Cortex of kidney (tissue), 1 donor: Measurements from ENCODE around the gene SETDB1.
"Not testable (repeated sequence)": the region's sequence is repeated elsewhere in the genome, so short reads cannot be mapped to it uniquely, and the experiment has no call there.

Experiments used
- DNase-seq: peaks from one replicate; lab custom pipeline; 2025; lab: John Stamatoyannopoulos, UW

The SETDB1 gene

GRCh38 chr1:150926097-150926741 is at the start of gene SETDB1:
Gene SETDB1, plus strand, starts transcription at chr1:150926363. Its CDS starts 1,352 bp downstream, at chr1:150927715.
- peak; percentile 27 for DNase-seq

DNA sequence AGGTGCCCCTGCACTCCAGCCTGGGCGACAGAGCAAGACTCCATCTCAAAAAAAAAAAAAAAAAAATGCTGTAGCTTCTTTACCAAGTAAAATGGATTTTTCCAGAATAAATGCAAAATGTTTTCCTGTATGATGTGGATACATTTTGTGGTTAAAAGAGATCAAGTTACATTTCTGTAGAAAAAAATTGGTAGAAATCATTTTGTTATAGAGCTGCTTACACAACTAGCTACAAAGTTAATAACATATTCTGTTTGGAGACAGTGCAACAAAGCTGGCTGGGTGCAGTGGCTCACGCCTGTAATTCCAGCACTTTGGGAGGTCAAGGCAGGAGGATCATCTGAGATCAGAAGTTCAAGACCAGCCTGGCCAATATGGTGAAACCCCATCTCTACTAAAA is 47.2 kb upstream of the SETDB1 start:
- DNase-seq, result not testable (repeated sequence)

DNA sequence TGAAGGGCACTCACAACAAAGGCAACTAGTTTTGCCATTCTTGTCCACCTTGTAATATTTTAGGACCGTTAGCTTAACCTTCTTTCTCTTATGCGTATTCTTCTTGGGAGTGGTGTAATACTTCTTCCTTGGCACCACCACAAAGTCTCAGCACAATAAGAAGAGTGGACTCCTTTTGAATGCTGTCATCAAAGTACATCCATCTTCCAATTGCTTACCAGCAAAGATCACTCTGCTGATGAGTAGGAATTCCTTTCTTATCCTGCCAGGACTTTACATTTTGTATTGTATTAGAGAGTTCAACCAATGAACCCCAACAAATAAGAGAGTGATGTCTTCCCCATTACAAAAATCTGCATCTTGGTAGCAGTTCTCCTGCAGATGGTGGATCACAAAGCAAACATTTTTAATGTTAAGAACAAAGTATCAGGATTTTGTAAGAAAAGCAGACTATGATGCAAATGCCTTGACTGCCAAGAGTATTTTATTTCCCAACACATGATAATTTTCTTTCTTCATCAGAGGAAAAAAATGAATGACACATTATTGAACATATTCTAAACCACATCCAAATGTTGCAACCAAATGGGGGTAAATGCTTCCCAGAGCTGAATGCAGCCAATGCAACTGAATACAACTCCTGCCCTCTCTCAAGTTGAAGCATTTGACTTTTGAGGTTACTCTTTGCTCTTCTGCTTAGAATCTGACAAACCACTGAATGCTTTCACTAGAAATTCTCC is 44.7 kb upstream of the SETDB1 start:
- DNase-seq, result no peak

- DNase-seq, result not testable (repeated sequence)
These were observed 43.0 kb upstream of the SETDB1 start for GRCh38 chr1:150883121-150883520.

GRCh38 chr1:150887018-150887417 is 39.1 kb upstream of the SETDB1 start, which contains the start of gene CTXND2:
Gene CTXND2, plus strand, starts transcription at chr1:150887136. Its CDS starts 25,179 bp downstream, at chr1:150912315.
- no peak for DNase-seq

DNA sequence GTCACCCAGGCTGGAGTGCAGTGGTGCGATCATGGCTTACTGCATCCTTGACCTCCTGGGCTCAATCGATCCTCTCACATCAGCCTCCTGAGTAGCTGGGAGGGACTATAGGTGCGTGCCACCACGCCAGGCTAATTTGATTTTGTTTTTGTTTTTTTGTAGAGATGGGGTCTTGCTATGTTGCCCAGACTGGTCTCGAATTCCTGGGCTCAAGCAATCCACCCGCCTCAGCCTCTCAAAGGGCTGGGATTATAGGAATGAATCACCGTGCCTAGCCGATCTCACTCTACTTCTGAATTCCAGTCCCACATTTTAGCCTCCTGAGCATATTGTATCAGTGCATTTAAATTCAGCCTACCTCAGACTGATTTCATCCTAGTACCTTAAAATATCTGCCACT is 37.4 kb upstream of the SETDB1 start:
- DNase-seq, result no peak

- no peak for DNase-seq
These were observed 36.1 kb upstream of the SETDB1 start for GRCh38 chr1:150890033-150890416.

- DNase-seq, result no peak
These were observed 32.7 kb upstream of the SETDB1 start for GRCh38 chr1:150893336-150893913.

DNA sequence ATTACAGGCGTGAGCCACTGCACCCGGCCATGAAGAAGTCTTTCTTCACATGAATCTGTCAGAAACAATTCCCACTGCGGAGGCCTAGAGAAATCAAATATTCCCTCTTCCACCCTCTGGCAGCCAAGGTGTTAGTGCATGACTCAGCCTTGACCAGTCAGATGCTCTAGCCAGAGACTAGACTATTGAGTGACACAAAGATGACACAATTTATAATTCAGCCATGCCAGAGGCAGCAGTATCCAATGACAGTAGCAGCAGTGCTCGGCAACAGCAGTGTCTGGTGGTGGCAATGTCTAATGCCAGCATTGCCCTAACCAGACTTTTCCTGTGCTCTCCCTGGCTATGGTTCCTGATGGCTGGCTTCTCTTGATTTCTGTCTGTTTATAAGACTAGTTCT is 30.5 kb upstream of the SETDB1 start:
- DNase-seq, result no peak

DNA sequence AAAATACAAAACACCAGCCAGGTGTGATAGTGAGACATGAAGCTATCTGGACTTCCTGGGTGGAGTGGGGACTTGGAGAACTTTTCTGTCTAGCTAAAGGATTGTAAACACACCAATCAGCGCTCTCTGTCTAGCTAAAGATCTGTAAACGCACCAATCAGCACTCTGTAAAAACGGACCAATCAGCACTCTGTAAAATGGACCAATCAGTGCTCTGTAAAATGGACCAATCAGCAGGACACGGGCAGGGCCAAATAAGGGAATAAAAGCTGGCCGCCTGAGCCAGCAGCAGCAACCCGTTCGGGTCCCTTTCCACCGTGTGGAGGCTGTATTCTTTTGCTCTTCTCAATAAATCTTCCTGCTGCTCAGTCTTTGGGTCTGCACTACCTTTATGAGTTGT is 26.4 kb upstream of the SETDB1 start:
- DNase-seq, result not testable (repeated sequence)

DNA sequence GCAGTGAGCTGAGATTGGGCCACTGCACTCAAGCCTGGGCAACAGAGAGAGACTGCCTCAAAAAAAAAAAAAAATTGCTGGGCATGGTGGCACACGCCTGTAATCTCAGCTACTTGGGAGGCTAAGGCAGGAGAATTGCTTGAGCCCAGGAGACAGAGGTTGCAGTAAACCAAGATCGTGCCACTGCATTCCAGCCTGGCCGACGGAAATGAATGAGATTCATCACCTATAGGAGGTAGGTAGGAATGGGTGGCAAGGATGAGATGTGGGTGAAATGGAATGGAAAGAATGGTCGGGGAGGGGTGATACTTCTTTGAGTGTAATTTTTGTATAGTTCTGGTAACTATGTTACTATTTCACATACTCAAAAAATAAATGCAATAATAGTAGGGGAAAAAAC is 23.8 kb upstream of the SETDB1 start:
- DNase-seq, result no peak

GRCh38 chr1:150902751-150903150 is 23.4 kb upstream of the SETDB1 start:
- no peak for DNase-seq

GRCh38 chr1:150905301-150905700 is 20.9 kb upstream of the SETDB1 start:
- no peak for DNase-seq

GRCh38 chr1:150906329-150906728 is 19.8 kb upstream of the SETDB1 start:
- DNase-seq, result no peak

- no peak for DNase-seq
These were observed 19.4 kb upstream of the SETDB1 start for GRCh38 chr1:150906813-150907212.

- DNase-seq, result no peak
These were observed 16.5 kb upstream of the SETDB1 start for GRCh38 chr1:150909585-150910180.

DNA sequence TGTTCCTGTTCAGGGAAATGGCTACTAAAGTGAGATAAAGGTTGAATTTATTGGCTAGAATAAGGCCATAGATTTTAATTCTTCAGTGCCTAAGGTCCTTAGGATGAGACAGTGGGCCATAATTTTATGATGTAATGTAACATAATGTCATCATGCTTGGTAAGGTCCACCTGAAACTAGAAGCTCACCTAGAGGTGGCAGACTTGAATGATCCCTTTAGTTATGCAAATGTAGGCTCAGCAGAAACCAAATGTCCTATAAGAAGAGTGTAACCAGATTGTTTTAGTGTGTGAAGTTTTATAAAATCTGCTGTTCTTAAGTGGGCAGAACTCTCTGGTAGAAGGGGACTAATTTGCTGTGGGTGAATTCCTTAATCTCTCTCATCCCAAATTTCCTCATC is 13.5 kb upstream of the SETDB1 start:
- no peak for DNase-seq

DNA sequence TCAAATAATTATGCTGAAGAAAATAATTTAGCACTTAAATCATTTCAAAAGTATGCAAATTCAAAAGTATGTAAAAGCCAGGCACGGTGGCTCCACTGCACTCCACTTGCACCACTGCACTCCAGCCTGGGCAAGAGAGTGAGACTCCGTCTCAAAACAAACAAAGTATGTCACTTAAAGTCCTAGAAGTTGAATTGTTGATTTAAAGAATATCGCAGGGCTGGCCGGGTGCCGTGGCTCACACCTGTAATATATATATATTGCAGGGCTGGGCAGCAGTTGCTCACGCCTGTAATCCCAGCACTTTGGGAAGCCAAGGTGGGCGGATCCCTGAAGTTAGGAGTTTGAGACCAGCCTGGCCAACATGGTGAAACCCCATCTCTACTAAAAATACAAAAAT is 8.8 kb upstream of the SETDB1 start:
- DNase-seq, result no peak

- DNase-seq, result no peak
These were observed 3.6 kb upstream of the SETDB1 start for GRCh38 chr1:150922519-150922975.

DNA sequence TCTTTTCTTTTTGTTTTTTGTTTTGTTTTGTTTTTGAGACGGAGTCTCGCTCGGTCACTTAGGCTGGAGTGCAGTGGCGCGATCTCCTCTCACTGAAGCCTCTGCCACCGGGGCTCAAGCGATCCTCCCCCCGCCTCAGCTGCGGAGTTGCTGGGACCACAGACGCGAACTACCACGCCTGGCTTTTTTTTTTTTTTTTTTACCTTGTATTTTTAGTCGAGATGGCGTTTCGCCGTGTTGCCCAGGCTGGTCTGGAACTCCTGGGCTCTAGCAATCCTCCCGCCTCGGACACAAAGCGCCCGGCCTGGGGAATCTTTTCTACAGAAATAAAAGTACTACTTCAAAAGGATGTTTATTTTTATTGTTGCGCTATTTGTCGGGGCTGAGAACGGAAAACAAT is 1.1 kb upstream of the SETDB1 start:
- no peak for DNase-seq

- DNase-seq, result no peak
These were observed 1.5 kb downstream of the SETDB1 start for GRCh38 chr1:150927624-150928023.

DNA sequence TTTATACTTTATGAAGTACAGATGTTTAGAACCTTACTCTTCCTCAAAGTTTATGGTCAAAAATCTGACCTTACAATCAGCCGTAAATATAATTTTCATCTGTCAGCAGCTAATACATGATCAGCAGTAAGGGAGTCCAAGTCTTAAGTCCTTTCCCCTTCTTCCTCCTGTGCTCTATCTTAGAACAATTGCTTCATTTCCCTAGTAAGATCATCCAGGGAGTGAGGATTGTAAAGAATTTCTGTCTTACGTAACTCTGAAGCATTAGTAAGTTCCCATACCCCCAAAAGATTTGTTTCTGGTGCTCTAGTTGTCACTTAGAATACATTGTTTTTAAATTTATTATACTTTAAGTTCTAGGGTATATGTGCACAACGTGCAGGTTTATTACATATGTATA is 2.1 kb downstream of the SETDB1 start:
- no peak for DNase-seq

DNA sequence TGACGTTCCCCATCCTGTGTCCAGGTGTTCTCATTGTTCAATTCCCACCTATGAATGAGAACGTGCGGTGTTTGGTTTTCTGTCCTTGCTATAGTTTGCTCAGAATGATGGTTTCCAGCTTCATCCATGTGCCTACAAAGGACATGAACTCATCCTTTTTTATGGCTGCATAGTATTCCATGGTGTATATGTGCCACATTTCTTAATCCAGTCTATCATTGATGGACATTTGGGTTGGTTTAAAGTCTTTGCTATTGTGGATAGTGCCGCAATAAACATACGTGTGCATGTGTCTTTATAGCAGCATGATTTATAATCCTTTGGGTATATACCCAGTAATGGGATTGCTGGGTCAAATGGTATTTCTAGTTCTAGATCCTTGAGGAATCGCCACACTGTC is 2.6 kb downstream of the SETDB1 start:
- not testable (repeated sequence) for DNase-seq
